OCI-LY1 (cell line): ENCODE measurements around the gene CEBPG.

Experiments used
- H2AFZ ChIP-seq: fragments of 200-600 bp; sonication (generic), shearing (Covaris generic); 2 replicates; pipeline ENCODE4 v1.6.0; 2014; ENCODE audit warnings: antibody characterized with exemption, mild to moderate bottlenecking, low read length
- H3F3A ChIP-seq: fragments of 200-600 bp; sonication (generic), shearing (Covaris generic); 2 replicates; pipeline ENCODE4 v1.6.0; 2014; ENCODE audit warnings: mild to moderate bottlenecking, antibody characterized with exemption, low read length, moderate library complexity; ENCODE audit not compliant: insufficient read depth
- H3K27ac ChIP-seq: fragments of 200-600 bp; sonication (generic); 2 replicates; pipeline ENCODE4 v1.5.1; 2014; ENCODE audit warnings: low read length, mixed run types, mild to moderate bottlenecking, low read depth; ENCODE audit not compliant: poor library complexity, severe bottlenecking
- H3K27me3 ChIP-seq: fragments of 200-600 bp; sonication (generic); 2 replicates; pipeline ENCODE4 v1.6.0; 2014; ENCODE audit warnings: antibody characterized with exemption, mild to moderate bottlenecking, low read length, moderate library complexity; ENCODE audit not compliant: insufficient read depth
- H3K36me3 ChIP-seq: fragments of 200-600 bp; sonication (generic); 2 replicates; pipeline ENCODE4 v1.6.1; 2014; ENCODE audit warnings: mild to moderate bottlenecking, antibody characterized with exemption, low read length, moderate library complexity, mixed read lengths; ENCODE audit not compliant: insufficient read depth
- H3K4me1 ChIP-seq: fragments of 200-600 bp; sonication (generic); 2 replicates; pipeline ENCODE4 v1.5.1; 2014; ENCODE audit warnings: mild to moderate bottlenecking, low read length, moderate library complexity; ENCODE audit not compliant: insufficient read depth, severe bottlenecking
- H3K4me2 ChIP-seq: fragments of 200-600 bp; sonication (generic), shearing (Covaris generic); 2 replicates; pipeline ENCODE4 v1.6.1; 2014; ENCODE audit warnings: low read length
- H3K4me3 ChIP-seq: fragments of 200-600 bp; sonication (generic); 2 replicates; pipeline ENCODE4 v1.5.1; 2014; ENCODE audit warnings: low read length, low read depth, mild to moderate bottlenecking, mixed read lengths; ENCODE audit not compliant: poor library complexity, severe bottlenecking
- H3K79me2 ChIP-seq: fragments of 200-600 bp; shearing (Covaris generic); 2 replicates; pipeline ENCODE4 v1.6.1; 2016; ENCODE audit warnings: mixed run types, low read length, mixed read lengths; ENCODE audit not compliant: insufficient read depth
- H3K9ac ChIP-seq: fragments of 200-600 bp; sonication (generic), shearing (Covaris generic); 2 replicates; pipeline ENCODE4 v1.6.1; 2014; ENCODE audit warnings: mild to moderate bottlenecking, low read length, mixed read lengths
- H3K9me2 ChIP-seq: fragments of 200-600 bp; sonication (generic), shearing (Covaris generic); 2 replicates; pipeline ENCODE4 v1.6.1; 2014; ENCODE audit warnings: low read depth, mild to moderate bottlenecking, low read length, mixed read lengths
- H3K9me3 ChIP-seq: fragments of 200-600 bp; shearing (Covaris generic); 2 replicates; pipeline ENCODE4 v1.6.1; 2014; ENCODE audit warnings: low read length, mixed read lengths
- H4K20me1 ChIP-seq: fragments of 200-600 bp; sonication (generic), shearing (Covaris generic); 2 replicates; pipeline ENCODE4 v1.6.0; 2016; ENCODE audit warnings: mild to moderate bottlenecking, low read length; ENCODE audit not compliant: insufficient read depth
- EZH2 ChIP-seq: fragments of 200-600 bp; sonication (generic), shearing (Covaris generic); IDR thresholded peaks from 2 replicates; pipeline ENCODE4 v1.8.0; 2017; ENCODE audit warnings: borderline replicate concordance, mixed run types, mild to moderate bottlenecking, antibody characterized with exemption, low read length, moderate library complexity, mixed read lengths
- TF ChIP-seq, protein P1 (sequence below): fragments of 200-600 bp; sonication (generic), shearing (Covaris generic); IDR thresholded peaks from 2 replicates; pipeline ENCODE4 v1.5.1; 2017; ENCODE audit warnings: mild to moderate bottlenecking, antibody characterized with exemption, low read length, moderate library complexity, mixed read lengths

The CEBPG gene

GRCh38 chr19:33422369-33423180, 49.1 kb downstream of the CEBPG start:
- TF ChIP-seq EZH2: no peak
- Histone ChIP-seq H2AFZ (no peak overlapping the region), H3K27me3 (no peaks in the 10 kb centered on the region), H3K9me2 (no peaks in the 10 kb centered on the region), H3K9me3 (no peaks in the 10 kb centered on the region), H3K36me3 (no peaks in the 10 kb centered on the region), H3K9ac (no peak overlapping the region), H4K20me1 (no peaks in the 10 kb centered on the region), H3K4me2 (no peak overlapping the region), H3K79me2 (no peaks in the 10 kb centered on the region), H3K27ac (no peak overlapping the region), H3F3A (no peaks in the 10 kb centered on the region), H3K4me1 (no peaks in the 10 kb centered on the region), H3K4me3 (no peak overlapping the region)

- Histone ChIP-seq H3K27me3 (no peaks in the 10 kb centered on the region), H3K9me2 (no peaks in the 10 kb centered on the region), H3K36me3 (no peaks in the 10 kb centered on the region), H3K27ac (no peak overlapping the region), H3K4me3 (no peak overlapping the region), H3K9me3 (no peaks in the 10 kb centered on the region), H3K4me2 (no peak overlapping the region), H4K20me1 (no peaks in the 10 kb centered on the region), H3K79me2 (no peaks in the 10 kb centered on the region), H3F3A (no peaks in the 10 kb centered on the region), H2AFZ (no peak overlapping the region), H3K4me1 (no peaks in the 10 kb centered on the region), H3K9ac (no peak overlapping the region)
- TF ChIP-seq, protein P1, sequence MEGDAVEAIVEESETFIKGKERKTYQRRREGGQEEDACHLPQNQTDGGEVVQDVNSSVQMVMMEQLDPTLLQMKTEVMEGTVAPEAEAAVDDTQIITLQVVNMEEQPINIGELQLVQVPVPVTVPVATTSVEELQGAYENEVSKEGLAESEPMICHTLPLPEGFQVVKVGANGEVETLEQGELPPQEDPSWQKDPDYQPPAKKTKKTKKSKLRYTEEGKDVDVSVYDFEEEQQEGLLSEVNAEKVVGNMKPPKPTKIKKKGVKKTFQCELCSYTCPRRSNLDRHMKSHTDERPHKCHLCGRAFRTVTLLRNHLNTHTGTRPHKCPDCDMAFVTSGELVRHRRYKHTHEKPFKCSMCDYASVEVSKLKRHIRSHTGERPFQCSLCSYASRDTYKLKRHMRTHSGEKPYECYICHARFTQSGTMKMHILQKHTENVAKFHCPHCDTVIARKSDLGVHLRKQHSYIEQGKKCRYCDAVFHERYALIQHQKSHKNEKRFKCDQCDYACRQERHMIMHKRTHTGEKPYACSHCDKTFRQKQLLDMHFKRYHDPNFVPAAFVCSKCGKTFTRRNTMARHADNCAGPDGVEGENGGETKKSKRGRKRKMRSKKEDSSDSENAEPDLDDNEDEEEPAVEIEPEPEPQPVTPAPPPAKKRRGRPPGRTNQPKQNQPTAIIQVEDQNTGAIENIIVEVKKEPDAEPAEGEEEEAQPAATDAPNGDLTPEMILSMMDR: no peak
- TF ChIP-seq EZH2: no peak
Observed at GRCh38 chr19:33424181-33424580, 50.7 kb downstream of the CEBPG start.

DNA sequence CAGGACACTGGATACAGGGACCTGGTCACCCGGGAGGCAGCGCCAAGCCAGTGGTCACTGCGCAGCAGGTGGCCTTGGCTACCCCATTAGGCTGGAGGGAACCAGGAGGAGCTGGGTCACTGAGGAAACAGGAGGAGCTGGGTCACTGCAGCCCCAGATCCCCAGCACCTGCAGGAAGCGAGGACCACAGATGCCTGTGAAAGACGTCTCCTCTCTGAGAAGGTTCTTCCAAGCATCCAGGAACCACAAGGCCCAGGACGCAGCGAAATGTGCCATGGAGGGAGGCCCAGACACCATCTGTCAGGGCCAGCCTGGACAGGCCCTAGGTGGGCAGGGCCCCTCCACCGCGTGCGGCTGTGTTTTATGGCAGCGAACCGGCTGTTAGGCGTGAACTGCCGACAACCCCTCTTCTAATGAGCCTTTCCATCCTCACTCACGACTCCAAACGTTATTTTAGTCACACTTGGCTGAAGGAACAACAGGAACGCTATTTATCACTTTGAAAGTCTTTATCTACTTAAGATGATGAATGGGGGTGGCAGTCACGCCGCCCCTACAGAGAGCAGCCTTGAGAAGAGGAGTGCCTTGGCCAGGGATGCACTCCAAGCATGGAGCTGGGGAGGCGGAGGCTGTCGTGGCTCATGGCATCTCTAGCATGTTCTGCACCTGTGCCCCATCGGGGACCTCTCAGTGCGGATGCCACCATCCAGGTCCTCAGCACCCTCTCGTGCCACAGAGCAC, 53.3 kb downstream of the CEBPG start:
- no peak overlapping the region for H3K4me2 ChIP-seq
- no peaks in the 10 kb centered on the region for H3K9me2 ChIP-seq
- no peak overlapping the region for H3K4me3 ChIP-seq
- H3K36me3 ChIP-seq: no peaks in the 10 kb centered on the region
- no peaks in the 10 kb centered on the region for H4K20me1 ChIP-seq
- no peaks in the 10 kb centered on the region for H3K4me1 ChIP-seq
- H3F3A ChIP-seq: no peaks in the 10 kb centered on the region
- H2AFZ ChIP-seq: no peak overlapping the region
- no peak overlapping the region for H3K27ac ChIP-seq
- H3K27me3 ChIP-seq: no peaks in the 10 kb centered on the region
- H3K9me3 ChIP-seq: no peaks in the 10 kb centered on the region
- TF ChIP-seq, protein P1: no peak
- TF ChIP-seq EZH2: no peak
- H3K9ac ChIP-seq: no peak overlapping the region
- H3K79me2 ChIP-seq: no peaks in the 10 kb centered on the region
